Measurements from ENCODE around the gene APOB.

APOB gene

DNA sequence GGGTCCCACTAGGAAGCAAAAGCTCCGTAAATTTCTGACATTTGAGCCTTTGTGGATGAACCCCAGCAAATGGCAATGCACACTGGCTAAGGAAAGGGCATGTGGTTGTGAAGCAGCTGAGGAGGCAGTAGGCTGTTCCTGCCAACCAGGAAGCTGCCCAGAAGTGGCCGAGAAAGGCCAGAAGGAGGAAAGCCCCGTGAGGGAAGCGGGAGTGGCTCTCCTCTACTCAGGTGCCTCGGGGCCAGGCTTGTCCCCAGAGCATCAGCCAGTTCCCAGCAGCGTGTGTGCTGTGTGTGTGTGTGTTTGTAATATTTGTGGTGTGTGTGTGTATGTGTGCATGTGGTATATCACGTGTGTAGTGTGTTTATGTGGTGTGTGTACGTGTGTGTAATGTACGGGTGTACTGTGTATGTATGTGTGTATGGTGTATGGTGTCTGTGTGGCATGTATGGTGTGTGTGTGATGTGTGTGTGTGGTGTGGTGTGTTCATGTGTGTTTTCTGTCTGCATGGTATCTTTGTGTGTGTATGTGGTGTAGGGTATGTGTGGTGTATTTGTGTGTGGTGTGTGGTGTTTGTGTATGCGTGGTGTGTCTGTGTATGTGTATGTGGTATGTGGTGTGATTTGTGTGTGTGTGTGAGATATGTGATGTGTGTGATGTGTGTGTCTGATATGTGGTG lies 90.6 kb downstream of the APOB start:
- in situ Hi-C loops (cut with MboI; ENCODE audit: low sequenced_read_pairs): no loop called here

All from hTERT RPE-1 (cell line).